Measurements from ENCODE around the gene PM20D2.
A peak's percentile ranks its signal among the peaks of the same experiment; 100 is the strongest.

PM20D2 gene

DNA sequence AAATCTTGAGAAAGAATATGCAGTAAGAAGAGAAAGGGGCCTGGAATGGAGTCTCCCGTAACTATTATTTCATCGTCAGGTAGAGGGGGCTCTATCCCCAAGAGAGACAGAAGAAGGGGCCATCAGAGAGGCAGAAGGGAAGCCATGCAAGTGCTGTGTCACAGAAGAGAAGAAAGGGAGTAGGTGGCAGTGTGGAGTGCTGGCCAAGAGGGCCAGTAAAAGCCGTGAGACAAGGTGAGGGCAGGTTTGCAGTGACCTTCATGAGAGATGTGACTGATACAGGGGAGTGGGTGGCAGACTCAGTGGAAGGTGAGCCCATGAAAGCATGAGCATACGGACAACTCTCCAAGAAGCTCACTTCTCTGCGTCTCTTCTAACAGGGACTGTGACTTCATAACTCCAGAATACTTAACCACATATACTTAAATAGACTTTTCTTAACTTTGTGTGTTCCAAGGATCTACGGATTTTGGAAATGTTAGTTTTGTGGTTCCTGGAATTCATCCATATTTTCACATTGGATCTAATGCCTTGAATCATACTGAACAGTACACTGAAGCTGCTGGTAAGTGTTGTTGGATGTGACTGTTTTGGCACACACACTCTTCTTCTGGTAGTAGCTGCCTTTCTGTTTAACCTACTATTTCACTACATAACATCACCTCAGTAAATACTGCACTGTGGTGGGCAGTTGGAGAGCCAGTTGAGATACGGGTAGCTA is 15.6 kb downstream of the PM20D2 start:
- H3K4me2 ChIP-seq (ENCODE audit: low read length): no peak overlapping the region
- TF ChIP-seq, protein P1, sequence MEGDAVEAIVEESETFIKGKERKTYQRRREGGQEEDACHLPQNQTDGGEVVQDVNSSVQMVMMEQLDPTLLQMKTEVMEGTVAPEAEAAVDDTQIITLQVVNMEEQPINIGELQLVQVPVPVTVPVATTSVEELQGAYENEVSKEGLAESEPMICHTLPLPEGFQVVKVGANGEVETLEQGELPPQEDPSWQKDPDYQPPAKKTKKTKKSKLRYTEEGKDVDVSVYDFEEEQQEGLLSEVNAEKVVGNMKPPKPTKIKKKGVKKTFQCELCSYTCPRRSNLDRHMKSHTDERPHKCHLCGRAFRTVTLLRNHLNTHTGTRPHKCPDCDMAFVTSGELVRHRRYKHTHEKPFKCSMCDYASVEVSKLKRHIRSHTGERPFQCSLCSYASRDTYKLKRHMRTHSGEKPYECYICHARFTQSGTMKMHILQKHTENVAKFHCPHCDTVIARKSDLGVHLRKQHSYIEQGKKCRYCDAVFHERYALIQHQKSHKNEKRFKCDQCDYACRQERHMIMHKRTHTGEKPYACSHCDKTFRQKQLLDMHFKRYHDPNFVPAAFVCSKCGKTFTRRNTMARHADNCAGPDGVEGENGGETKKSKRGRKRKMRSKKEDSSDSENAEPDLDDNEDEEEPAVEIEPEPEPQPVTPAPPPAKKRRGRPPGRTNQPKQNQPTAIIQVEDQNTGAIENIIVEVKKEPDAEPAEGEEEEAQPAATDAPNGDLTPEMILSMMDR (IDR thresholded peaks at IDR 0.05): no peak
- no peaks in the 10 kb centered on the region for H3K27me3 ChIP-seq (ENCODE audit: control insufficient read depth, insufficient read depth, low read length)
- H3K79me2 ChIP-seq: no peaks in the 10 kb centered on the region
- no peaks in the 10 kb centered on the region for H3K36me3 ChIP-seq (ENCODE audit: control insufficient read depth, insufficient read depth, low read length)
- no peaks in the 10 kb centered on the region for H3K9me3 ChIP-seq (ENCODE audit: control insufficient read depth, low read length)
- no peak overlapping the region for H3K9ac ChIP-seq
- H2AFZ ChIP-seq: no peak overlapping the region
- no peaks in the 10 kb centered on the region for H3K4me1 ChIP-seq
- no peak overlapping the region for H3K4me3 ChIP-seq (ENCODE audit: low read depth, low read length)
- H3K27ac ChIP-seq: peak overlapping the region; percentile 43

DNA sequence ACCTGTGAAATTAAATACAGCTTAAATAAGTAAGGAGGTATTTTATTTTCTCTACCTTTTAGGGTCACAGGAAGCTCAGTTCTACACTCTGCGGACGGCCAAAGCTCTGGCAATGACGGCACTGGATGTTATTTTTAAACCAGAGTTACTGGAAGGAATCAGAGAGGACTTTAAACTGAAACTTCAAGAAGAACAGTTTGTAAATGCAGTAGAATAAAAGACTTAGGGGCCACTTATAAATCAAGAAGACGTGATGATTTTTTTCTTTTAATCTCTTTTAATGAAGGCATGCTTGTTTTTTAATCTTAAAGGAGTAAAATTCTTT is 16.2 kb downstream of the PM20D2 start:
- H3K27ac ChIP-seq: peak overlapping the region; percentile 43
- H3K9ac ChIP-seq: no peak overlapping the region
- H3K36me3 ChIP-seq (ENCODE audit: control insufficient read depth, insufficient read depth, low read length): no peaks in the 10 kb centered on the region
- H3K4me3 ChIP-seq (ENCODE audit: low read depth, low read length): no peak overlapping the region
- TF ChIP-seq, protein P1 (IDR thresholded peaks at IDR 0.05): no peak
- no peaks in the 10 kb centered on the region for H3K79me2 ChIP-seq
- no peak overlapping the region for H2AFZ ChIP-seq
- H3K4me1 ChIP-seq: no peaks in the 10 kb centered on the region
- H3K9me3 ChIP-seq (ENCODE audit: control insufficient read depth, low read length): no peaks in the 10 kb centered on the region
- no peaks in the 10 kb centered on the region for H3K27me3 ChIP-seq (ENCODE audit: control insufficient read depth, insufficient read depth, low read length)
- H3K4me2 ChIP-seq (ENCODE audit: low read length): no peak overlapping the region

DNA sequence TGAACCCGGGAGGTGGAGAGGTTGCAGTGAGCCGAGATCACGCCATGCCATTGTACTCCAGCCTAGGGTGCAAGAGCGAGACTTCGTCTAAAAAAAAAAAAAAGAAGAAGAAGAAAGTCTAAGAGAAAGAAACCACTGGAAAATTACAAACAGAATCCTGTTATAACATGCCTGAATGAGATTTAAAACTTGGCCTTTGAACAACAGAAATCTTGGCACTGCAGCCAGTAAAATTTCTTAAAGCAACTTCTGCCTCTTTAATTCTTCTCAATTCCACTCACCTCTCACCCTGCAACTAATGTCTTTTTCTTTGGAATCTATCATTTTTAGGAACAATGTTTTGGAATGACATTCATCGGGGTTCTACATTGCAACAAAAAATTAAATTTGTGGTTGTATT is 26.3 kb downstream of the PM20D2 start:
- H3K36me3 ChIP-seq (ENCODE audit: control insufficient read depth, insufficient read depth, low read length): no peaks in the 10 kb centered on the region
- H3K27me3 ChIP-seq (ENCODE audit: control insufficient read depth, insufficient read depth, low read length): no peaks in the 10 kb centered on the region
- no peak overlapping the region for H3K4me2 ChIP-seq (ENCODE audit: low read length)
- H3K9me3 ChIP-seq (ENCODE audit: control insufficient read depth, low read length): no peaks in the 10 kb centered on the region
- TF ChIP-seq, protein P1 (IDR thresholded peaks at IDR 0.05): no peak
- H3K4me3 ChIP-seq (ENCODE audit: low read depth, low read length): no peak overlapping the region
- no peaks in the 10 kb centered on the region for H3K79me2 ChIP-seq
- H2AFZ ChIP-seq: no peak overlapping the region
- H3K4me1 ChIP-seq: no peaks in the 10 kb centered on the region
- no peak overlapping the region for H3K27ac ChIP-seq
- H3K9ac ChIP-seq: no peak overlapping the region

DNA sequence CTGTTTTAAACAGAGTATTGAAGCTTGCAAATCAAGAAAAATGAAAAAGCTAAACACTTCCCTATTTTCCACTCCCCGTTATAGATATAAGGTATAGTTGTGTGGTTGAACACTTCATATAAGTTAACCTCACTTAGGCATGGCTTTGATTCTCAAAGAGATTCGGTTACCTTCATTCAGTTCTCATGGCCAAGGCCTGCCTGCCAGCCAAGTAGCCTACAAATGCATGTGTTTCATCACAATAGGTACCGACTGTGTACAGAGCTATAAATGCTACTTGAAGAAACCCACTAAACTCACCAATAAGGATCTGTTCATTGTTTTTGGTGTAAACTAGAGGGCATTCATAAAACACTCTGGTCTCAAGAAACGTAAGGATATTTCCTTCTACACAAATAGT is 27.8 kb downstream of the PM20D2 start:
- TF ChIP-seq, protein P1 (IDR thresholded peaks at IDR 0.05): no peak
- H2AFZ ChIP-seq: no peak overlapping the region
- no peaks in the 10 kb centered on the region for H3K4me1 ChIP-seq
- no peaks in the 10 kb centered on the region for H3K36me3 ChIP-seq (ENCODE audit: control insufficient read depth, insufficient read depth, low read length)
- H3K4me2 ChIP-seq (ENCODE audit: low read length): no peak overlapping the region
- no peaks in the 10 kb centered on the region for H3K9me3 ChIP-seq (ENCODE audit: control insufficient read depth, low read length)
- no peak overlapping the region for H3K27ac ChIP-seq
- H3K9ac ChIP-seq: no peak overlapping the region
- H3K4me3 ChIP-seq (ENCODE audit: low read depth, low read length): no peak overlapping the region
- H3K27me3 ChIP-seq (ENCODE audit: control insufficient read depth, insufficient read depth, low read length): no peaks in the 10 kb centered on the region
- no peaks in the 10 kb centered on the region for H3K79me2 ChIP-seq

DNA sequence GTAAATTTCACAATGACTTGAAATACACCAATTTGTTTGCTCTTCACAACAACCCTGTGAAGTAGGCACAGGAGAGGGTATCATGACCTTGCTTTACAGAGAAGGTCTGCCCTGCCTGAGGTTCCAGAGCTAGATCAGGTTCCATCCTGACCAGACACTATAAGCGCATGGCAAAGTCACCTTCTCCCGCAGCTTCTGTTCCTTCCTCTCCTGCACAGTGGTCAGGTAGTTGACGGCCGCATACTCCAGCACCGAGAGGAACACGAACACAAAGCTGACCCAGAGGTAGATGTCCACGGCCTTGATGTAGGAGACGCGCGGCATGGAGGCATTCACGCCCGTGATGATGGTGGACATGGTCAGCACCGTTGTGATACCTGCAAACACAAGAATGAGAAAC is 34.3 kb downstream of the PM20D2 start:
- Histone ChIP-seq H3K4me3 (ENCODE audit: low read depth, low read length) (no peak overlapping the region), H3K9ac (no peak overlapping the region), H3K27me3 (ENCODE audit: control insufficient read depth, insufficient read depth, low read length) (no peaks in the 10 kb centered on the region), H3K4me2 (ENCODE audit: low read length) (no peak overlapping the region), H3K36me3 (ENCODE audit: control insufficient read depth, insufficient read depth, low read length) (no peaks in the 10 kb centered on the region), H3K27ac (no peak overlapping the region), H3K4me1 (no peaks in the 10 kb centered on the region), H3K79me2 (no peaks in the 10 kb centered on the region), H2AFZ (no peak overlapping the region), H3K9me3 (ENCODE audit: control insufficient read depth, low read length) (no peaks in the 10 kb centered on the region)
- TF ChIP-seq, protein P1 (IDR thresholded peaks at IDR 0.05): no peak
